Tibial nerve (tissue), 4 donors: ENCODE measurements around the gene SLC51B.
A peak's percentile ranks its signal among the peaks of the same experiment; 100 is the strongest.

ENCODE experiments used
- EP300 ChIP-seq, 2 donors: sonication (generic); formaldehyde crosslinking; IDR thresholded peaks; one replicate each; pipeline ENCODE4 v1.6.1; 2017; ENCODE audit warnings: antibody characterized with exemption in 2 of 2, mild to moderate bottlenecking in 1 of 2
- POLR2A ChIP-seq, 2 donors: fragments of 450-650 bp; IDR thresholded peaks; one replicate each; pipeline ENCODE4 v1.6.1; 2017; ENCODE audit warnings: antibody characterized with exemption in 2 of 2, mild to moderate bottlenecking in 2 of 2, moderate library complexity in 2 of 2
- TF ChIP-seq, protein P1 (sequence below), 5 experiments: fragments of 200-600 bp in 3 of 5; fragments of 450-650 bp in 2 of 5; sonication (generic) in 3 of 5; IDR thresholded peaks; one replicate each; pipeline ENCODE4 v1.5.1; 2016 to 2019; ENCODE audit warnings: antibody characterized with exemption in 5 of 5, mild to moderate bottlenecking in 3 of 5, moderate library complexity in 2 of 5

GRCh38 chr15:65028921-65029735, 16.1 kb upstream of the SLC51B start, which contains the start of gene MTFMT:
- TF ChIP-seq, protein P1, sequence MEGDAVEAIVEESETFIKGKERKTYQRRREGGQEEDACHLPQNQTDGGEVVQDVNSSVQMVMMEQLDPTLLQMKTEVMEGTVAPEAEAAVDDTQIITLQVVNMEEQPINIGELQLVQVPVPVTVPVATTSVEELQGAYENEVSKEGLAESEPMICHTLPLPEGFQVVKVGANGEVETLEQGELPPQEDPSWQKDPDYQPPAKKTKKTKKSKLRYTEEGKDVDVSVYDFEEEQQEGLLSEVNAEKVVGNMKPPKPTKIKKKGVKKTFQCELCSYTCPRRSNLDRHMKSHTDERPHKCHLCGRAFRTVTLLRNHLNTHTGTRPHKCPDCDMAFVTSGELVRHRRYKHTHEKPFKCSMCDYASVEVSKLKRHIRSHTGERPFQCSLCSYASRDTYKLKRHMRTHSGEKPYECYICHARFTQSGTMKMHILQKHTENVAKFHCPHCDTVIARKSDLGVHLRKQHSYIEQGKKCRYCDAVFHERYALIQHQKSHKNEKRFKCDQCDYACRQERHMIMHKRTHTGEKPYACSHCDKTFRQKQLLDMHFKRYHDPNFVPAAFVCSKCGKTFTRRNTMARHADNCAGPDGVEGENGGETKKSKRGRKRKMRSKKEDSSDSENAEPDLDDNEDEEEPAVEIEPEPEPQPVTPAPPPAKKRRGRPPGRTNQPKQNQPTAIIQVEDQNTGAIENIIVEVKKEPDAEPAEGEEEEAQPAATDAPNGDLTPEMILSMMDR (IDR thresholded peaks at IDR 0.05), result peak in 1 of 5 experiments; percentile 50
- TF ChIP-seq POLR2A (IDR thresholded peaks at IDR 0.05), result peak; percentile 90 to 97
- peak; percentile 27 to 98 for TF ChIP-seq EP300 (IDR thresholded peaks at IDR 0.05)
